HG03565 (cell line): Measurements from ENCODE around the gene CMIP.
"Not testable (repeated sequence)": the region's sequence is repeated elsewhere in the genome, so short reads cannot be mapped to it uniquely, and the experiment has no call there.

Experiments used
- ATAC-seq: cut with Tn5 transposase; IDR thresholded peaks from one replicate; pipeline ENCODE4 v1.9.1; 2021; ENCODE audit warnings: mild to moderate bottlenecking, moderate library complexity; ENCODE audit not compliant: unreplicated experiment

Gene CMIP

DNA sequence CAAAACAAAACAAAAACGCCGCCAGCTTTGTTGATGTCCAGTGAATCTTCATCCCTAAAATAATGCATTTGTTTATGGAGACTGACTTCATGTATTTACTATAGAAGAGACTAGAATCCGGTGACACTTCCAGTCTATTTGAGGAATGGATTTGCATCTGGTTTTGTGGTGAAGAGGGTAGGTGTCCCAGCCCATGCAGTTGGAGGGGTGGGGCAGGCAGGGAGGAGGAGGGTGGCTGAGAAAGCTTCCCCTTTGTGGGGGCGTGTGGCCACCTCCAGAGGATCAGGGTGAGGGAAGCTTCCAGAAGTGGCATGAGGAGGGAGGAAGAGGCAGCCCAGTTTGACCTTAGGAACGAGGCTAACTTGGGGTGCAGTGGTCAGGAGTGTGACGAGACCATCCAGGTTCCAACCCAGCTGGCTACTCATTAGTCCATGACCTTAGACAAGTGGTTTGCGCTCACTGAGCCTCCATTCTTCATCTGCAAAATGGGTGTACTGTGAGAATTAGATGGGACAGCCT is 69.5 kb downstream of the CMIP start:
- peak; percentile 61 for ATAC-seq

DNA sequence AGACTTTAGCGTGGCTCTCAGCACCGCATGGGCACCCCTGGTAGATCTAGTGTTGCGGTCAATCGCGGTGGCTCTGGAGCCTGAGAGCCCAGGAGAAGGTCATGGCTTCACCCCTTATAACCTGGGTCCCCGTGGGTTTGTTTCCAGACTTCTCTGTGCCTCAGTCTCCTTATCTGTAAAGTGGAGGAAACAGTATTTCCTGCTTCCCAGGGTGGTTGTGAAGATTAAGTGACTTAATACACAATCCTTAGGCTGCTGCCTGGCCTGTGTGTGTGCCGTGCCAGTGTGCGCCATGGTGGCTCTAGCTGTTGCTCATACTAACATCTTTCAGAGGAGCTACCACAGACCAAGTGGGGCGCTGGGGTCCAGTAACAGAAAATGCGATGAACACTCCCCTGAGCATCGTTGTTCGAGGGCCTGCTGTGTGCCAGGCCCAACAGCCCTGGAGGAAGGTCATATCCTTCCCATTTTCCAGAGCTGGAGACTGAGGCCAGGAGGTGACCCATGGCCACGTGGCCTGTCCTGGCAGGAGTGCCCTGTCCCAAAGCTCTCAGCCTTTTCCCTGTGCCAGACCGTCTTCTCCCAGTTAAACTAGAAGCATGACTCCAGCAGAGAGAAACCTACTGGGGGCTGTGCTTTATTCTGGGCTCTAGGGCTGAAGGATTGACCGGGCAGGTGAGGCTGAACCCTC is 70.1 kb downstream of the CMIP start:
- no peak for ATAC-seq

DNA sequence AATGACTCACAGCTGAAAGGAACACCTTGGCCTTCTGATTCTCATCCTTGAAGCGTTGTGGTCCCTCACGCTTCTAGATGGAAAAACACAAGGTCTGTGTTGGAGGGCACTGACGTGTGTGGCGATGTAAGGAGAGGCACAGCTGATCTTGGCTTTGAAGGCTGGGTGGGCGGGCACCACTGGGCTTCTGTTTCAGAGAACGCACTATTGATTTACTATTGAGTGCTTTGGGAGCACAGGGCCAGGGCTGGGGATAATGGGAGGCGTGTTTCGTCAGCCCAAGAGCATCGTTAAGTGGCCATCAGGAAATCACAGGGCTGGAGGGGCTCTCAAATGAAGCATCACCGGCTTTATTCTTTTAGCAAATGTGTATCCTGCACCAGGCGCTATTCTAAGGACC is 70.7 kb downstream of the CMIP start:
- no peak for ATAC-seq

DNA sequence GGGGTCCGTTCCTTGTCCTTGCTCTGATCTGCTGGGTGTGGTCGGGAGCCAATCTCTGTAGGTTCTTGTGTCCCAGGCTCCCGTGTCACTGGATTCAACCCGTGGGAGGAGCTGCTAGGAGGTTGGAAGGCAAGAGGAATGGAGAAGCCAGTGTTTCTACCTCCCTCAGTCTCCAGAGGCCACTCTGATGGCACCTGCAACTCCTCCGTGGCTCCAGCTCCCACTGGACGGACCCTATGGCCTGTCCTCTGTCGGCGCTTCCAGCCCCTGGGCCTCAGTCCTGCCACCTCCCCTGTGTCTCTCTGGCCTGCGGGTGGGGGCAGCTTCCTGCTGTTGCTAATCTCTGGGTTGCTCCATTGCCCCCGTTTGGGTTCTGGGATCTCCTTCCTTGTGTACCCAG is 71.1 kb downstream of the CMIP start:
- ATAC-seq = no peak

DNA sequence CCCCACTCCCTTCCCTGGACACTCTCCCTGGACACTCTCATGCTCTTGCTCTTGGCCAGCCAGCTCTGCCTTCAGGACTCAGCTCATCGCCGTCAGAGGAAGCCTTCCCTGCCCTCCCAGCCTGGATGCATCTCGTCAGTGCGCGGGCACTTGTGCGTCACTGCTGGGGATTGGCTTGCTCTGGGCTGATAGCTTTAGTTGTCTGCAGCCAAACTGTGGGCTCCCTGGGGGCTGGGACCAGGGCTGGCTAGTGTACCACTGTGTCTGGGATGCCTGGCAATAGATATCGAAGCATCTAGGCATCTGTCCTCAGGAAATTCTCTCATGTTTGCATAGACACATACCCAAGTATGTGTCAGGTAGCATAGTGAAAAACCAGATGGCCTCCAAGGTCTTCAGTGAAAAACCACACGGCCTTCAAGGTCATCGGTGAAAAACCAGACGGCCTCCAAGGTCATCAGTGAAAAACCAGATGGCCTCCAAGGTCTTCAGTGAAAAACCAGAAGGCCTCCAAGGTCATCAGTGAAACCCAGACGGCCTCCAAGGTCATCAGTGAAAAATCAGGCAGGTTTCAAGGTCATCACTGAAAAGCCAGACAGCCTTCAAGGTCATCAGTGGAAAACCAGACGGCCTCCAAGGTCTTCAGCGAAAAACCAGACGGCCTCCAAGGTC is 72.0 kb downstream of the CMIP start:
- ATAC-seq = no peak

DNA sequence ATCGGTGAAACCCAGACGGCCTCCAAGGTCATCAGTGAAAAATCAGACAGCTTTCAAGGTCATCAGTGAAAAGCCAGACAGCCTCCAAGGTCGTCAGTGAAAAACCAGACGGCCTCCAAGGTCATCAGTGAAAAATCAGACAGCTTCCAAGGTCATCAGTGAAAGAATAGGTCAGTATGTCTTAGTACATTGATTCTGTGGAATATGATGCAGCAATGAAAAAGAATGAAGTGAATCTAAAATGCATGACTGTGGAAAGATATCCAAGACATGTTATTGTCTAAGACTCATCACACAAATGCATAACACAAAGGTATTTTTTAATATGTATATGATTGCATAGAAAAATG is 72.5 kb downstream of the CMIP start:
- no peak for ATAC-seq

DNA sequence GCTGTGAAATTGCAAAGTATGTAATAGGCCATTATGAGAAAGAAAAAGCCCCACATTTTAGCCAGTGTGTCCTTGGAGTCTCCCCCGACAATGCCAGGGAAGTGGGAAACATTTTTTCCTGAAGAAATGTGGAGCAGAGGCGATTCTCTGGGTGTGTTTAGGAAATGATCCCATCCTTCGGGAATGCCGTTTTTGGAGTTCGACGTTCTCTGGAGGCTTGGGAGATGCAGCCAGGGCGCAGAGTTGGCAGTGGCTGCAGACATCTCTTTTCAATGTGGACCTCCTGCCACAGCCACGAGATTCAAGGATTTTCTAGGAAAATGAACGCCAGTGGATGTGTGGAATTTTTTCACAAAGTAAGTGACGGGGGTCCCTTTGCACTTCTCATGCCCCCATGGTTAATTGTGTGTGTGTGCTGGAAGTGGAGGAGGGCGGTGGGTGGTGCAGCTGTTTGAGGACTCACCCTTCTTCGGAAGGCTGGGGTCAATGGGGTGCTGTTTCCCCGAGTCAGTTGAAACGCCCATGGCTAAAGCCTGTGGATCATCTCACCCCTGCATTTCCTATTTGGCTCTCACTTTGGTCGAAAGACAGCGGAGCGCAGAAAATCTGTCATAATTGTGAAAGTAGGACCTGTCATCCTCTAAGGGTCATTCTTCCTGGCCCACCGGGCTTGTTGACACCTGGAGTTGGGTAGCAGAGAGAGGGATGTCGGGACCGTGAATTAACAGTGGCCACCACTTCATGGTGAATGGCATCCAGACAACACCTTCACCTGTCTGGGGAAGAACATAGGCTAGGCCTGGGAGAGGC is 73.2 kb downstream of the CMIP start:
- ATAC-seq = no peak

DNA sequence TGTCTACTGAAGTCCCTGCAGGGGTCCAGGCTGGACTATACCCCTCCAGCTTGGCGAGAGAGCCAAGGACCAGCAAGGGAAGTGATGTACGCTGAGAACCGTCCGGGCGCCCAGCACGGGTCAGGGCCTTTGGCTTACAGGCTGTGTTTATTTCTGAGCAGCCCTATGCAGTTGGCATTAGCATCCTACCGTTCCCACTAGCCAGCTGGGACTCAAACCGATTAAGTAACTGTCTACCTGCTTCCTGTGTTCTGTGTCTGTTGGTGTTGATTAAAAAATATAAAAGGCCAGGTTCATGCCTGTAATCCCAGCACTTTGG is 73.8 kb downstream of the CMIP start:
- ATAC-seq = no peak

DNA sequence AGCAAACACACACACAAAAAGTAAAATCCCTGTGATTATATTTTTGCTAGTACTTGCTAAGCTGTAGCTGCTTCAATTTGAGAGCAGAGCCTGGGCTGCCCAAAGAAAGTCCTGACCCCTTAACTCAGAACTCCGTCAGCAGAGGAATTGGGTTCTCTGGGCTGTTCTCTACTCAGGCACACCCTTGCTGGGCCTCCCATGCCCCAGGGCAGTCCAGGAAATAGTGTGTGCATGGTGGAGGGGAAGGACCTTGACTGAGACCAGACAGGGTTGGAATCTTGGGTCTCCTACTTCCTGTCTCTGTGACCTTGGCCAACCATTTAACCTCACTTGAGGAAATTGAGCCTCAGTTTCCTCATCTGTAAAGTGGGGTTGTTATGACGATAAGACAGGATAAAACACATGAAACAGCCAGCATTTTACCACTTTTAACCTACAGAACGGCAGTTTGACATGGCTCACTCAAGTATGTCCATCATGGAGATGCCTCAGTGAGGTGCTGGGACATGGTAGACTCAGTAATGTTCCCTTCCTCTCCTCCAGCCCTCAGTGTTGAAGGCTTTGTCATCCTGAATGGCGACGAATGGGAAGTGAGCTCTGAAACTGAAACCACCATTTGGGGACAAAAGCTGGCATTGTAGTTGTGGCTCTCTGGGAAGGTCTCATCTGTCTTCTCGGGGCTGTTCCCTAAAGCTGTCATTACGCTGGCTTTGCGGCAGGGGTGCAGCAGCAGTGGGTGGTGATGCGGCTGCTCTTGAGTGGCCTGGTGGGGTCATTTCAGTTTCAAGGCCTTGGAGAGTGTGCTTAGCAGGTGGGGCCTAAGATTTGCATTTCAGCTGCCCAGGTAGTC is 74.9 kb downstream of the CMIP start:
- ATAC-seq = no peak

DNA sequence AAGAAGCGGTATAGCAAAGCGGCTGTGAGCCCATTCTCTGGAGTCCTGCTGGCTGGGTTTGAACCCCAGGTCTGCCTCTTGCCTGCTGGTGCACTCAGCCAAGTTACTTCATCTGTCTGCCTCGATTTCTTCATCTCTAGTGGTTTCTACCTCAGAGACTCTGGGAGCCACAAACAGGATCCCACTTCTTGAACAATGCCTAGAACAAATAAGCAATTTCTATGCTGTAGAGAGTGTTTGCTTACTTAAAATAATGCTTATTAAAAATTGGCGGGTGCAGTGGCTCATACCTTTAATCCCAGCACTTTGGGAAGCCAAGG is 75.5 kb downstream of the CMIP start:
- no peak for ATAC-seq

DNA sequence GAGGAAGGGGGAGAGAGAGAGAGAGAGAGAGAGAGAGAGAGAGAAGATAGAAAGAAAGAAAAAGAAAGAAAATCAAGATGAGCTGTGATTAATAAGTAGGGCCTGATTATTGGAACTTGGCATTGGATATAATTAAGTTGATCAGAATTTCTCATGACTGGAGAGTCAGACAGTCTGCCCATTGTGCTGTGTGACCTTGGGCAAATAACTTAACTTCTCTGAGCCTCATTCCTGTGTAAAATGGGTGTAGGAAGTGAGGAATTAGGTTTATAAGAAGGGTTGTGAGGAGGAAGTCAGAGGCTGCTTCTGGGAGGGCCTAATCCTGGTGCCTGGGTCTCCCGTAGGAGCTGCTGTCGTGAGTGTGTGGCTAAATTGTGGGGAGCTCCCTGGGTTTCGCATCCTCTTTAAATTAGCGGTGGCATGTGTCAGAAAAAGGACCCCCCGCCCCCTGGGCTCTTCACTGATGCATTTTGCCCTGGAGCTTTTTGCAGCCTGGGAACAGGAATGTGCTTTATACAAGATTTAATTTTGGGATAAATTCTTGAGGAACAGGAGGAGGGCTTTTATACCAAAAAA is 76.0 kb downstream of the CMIP start:
- ATAC-seq = no peak

DNA sequence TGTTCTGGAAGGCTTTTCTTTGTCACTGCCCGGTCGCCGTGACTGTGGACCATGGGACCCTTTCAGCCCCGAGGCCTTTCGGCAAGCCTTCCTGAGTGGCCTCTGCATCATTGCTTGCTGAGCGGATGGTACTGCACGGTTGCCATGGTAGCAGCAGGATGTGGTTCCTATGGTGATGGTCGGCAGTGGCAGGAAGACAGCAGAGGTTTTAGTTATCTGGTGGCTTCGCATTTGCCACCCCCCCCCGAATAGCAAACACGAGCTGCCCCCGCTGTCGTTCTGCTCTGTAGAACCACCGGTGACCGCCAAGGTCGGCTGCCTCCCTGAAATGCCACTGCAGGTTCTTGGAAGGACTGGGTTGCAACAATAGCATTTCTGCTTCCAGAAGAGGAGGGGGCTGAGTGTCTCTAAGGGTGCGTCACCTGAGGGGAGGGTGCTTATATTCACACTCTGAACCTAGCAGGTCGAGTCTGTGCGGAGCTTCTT is 76.6 kb downstream of the CMIP start:
- ATAC-seq = no peak

DNA sequence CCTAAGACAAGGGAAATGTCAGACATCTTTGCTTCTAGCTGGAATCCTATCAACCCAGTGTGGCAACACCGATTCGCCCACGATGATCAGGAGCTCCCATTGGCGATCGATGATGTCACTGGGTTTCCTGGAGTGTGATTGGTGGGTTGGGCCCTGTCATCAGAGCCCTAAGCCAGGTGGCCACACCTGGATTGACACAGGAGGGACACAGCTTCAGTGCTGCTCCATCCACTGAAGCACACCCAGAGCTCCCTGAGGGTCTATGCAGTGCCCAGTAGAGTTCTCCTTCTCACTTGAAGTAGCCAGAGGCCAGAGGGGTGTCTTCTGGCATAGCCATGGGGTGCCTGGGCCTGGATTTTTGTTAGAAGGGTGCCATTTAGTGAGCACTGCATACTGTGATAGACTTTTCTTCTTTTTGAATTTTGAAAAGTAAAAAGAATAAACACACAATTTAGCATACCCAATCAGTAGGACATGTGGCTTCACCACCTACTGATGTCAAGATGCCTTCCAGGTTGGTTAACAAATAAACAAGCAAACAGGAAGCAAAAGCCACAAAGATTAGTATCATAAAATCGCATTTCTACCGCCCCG is 77.6 kb downstream of the CMIP start:
- ATAC-seq = no peak

DNA sequence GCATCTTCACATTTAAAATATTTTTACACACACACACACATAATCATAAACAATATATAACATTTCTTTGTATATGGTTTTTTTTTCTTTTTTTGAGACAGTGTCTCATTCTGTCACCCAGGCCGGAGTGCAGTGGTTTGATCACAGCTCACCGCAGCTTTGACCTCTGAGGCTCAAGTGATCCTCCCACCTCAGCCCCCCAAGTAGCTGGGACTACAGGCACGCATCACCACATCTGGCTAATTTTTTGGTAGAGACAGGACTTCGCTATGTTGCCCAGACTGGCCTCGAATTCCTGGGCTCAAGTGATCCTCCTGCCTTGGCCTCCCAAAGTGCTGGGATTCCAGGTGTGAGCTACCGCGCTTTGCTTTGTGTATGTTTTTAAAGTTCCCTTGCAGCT is 78.2 kb downstream of the CMIP start:
- not testable (repeated sequence) for ATAC-seq

DNA sequence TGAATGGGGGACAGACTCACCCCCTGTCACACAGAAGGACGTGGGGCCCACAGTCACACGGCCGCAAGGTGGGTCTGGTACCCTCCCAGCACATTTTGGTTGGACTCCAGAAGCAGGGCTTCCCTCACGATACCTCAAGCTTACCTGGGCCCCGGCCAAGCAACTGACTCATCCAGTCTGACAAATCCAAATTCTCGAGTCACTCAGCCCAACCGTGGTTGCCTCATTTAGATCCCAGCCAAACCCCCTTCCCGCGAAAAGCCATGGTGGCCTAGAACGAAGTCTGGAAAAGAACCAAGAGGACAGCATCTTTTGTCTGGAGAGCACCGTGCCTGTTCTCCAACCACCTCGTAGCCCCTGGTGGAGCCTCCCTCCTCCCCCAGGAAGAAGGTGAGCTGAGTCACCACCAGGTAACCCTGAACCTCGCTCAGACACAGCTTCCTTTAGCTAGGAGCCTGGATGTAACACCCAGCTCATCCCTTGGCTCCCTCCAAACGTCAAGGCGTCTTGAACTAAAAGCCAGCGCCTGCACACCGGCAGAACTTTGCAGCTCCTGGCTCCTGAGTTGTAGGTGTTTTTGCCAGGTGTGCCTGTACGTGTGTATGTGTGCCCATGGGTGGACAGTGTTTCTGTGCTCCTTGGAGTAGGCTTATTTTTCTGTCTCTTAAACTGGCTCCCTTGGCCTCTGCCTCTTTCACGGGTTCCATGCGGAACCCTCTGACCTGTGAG is 78.9 kb downstream of the CMIP start:
- no peak for ATAC-seq

DNA sequence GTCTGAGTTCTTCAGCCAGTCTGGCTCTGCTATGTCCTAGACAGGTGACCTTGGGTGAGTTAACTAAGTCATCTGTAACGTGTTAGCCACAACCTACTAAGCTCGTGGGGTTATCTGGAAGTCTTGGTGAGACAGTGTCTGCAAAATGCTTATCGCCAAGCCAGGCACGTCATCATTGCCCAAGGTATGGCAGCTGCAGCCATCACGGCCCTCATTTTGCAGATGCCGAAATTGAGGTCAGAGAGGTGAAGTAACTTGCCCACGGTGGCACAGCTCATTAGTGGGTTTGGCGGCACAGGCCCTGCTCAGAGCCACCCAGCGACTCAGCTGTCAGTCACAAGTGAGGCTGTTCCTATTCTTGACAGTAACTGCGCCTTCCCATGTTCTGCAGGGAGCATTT is 79.8 kb downstream of the CMIP start:
- no peak for ATAC-seq

DNA sequence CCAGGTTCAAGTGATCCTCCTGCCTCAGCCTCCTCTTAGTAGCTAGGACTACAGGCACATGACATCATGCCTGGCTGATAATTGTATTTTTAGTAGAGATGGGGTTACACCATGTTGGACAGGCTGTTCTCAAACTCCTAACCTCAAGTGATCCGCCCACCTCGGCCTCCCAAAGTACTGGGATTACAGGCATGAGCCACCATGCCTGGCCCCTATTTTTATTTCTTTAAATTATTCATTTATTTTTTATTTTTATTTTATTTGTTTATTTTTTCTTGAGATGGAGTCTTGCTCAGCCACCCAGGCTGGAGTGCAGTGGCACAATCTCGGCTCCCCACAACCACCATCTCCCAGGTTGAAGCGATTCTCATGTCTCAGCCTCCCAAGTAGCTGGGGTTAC is 80.3 kb downstream of the CMIP start:
- ATAC-seq = not testable (repeated sequence)

DNA sequence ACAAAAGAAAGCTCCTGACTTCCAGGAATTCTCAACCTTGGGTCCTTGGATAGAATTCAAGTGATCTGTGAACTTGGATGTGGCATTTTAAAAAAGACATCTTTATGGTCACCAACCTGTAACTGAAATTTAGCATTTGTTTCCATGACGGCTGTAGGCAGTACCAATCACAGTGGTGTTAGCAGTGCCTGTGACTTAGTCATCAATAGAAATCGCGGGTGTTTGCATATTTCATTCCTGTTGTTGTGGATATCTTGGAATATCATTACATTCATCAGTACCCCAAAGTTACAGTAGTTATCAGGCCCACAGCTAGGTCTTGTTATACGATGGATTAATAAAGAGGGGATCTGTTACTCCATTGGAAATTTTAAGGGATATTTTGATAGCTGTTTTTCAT is 81.6 kb downstream of the CMIP start:
- no peak for ATAC-seq

DNA sequence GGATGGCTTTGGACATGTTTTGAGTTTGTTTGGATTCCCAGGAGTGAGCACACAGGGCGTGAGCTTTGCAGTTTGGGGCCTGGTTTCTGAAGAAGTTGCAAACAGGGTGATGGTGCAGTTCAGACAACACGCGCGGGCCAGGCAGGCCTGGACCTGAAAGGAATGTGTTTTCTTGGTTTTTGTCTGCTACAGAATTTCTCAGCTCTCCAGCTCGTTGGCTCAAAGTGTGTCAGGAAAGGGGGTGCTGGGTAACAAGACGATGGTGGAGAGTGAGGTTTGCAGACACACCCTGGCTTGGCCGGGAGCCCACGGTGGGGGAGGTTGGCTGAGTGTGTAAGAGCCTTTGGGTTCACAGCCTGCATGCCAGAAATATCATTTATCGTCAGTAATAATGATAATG is 82.3 kb downstream of the CMIP start:
- no peak for ATAC-seq
